ENCODE results near the gene ZNF595. TPM values are rescaled to one million over a fixed set of nuclear protein-coding genes. Genes with fewer than 3 reads are reported as not detected.
A peak's percentile ranks its signal among the peaks of the same experiment; 100 is the strongest.

The ZNF595 gene
- polyA plus RNA-seq, 1 donor (not counting 4 experiments of a cell fraction or from before 2014, with no cell fraction given): 6.6 TPM

DNA sequence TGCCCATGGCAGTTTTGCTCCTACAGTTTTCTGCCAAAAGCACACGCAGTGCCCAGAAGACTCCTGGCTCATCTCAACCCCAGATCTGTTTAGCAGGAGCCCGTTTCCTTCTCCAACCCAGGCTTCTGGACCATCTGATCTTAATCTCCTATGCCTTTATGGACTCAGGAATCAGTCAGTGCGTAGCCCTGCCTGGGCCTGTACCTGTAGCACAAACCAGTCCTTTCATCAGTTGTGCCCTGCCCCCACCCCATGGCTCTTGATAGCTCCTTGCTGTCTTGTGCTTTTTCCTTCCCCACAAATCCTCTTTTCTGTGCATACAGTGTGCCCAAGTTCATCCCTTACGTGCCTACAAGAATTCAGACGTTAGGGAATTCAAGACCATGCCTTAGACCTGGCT lies 72.7 kb downstream of the ZNF595 start:
- H3K4me2 ChIP-seq (ENCODE audit: control insufficient read depth, extremely low read depth, insufficient read depth, low read depth, low read length): peak overlapping the region; percentile 89
- no peaks in the 10 kb centered on the region for H3K9me1 ChIP-seq (ENCODE audit: control insufficient read depth, extremely low read depth, insufficient read depth, low read length)
- H3K27me3 ChIP-seq (ENCODE audit: control insufficient read depth, extremely low read depth, insufficient read depth, low read length): no peaks in the 10 kb centered on the region
- no peaks in the 10 kb centered on the region for H4K20me1 ChIP-seq (ENCODE audit: control insufficient read depth, extremely low read depth, insufficient read depth, low read length)
- H3K79me2 ChIP-seq (ENCODE audit: control insufficient read depth, insufficient read depth, low read length): peaks cover 44% of the 10 kb centered on the region
- FAIRE-seq: no peak
- peak overlapping the region; percentile 79 to 94 (median 93) for H3K4me3 ChIP-seq (ENCODE audit: control insufficient read depth in 2 of 3, extremely low read depth in 1 of 3, insufficient read depth in 2 of 3, low read depth in 1 of 3, low read length in 3 of 3)
- dilution Hi-C loops (cut with MboI; ENCODE audit: extremely low pct_ligation_motif_present, low sequenced_read_pairs): no loop called here
- H3K9me3 ChIP-seq (ENCODE audit: control insufficient read depth, low read depth, low read length): peaks cover 14% of the 10 kb centered on the region
- peaks cover 0 to 19% of the 10 kb centered on the region in 2 experiments for H3K36me3 ChIP-seq (ENCODE audit: control insufficient read depth in 2 of 2, extremely low read depth in 1 of 2, insufficient read depth in 2 of 2, low read length in 2 of 2)
- peak overlapping the region; percentile 22 for H3K27ac ChIP-seq (ENCODE audit: control insufficient read depth, insufficient read depth, low read length)
- H3K4me1 ChIP-seq (ENCODE audit: control insufficient read depth, extremely low read depth, insufficient read depth, low read length): peaks cover 5% of the 10 kb centered on the region
- no peak for DNase-seq (ENCODE audit: low read depth, low spot score)
- peak overlapping the region; percentile 92 for H3K9ac ChIP-seq (ENCODE audit: control insufficient read depth, extremely low read depth, insufficient read depth, low read length)
- peak overlapping the region; percentile 100 for H2AFZ ChIP-seq (ENCODE audit: control insufficient read depth, low read length)
- TF ChIP-seq EZH2 (IDR thresholded peaks at IDR 0.05; ENCODE audit: low read length) (no peak), CTCF (optimal IDR thresholded peaks at IDR 0.05 in 1 of 3, IDR thresholded peaks at IDR 0.05 in 1 of 3, conservative IDR thresholded peaks at IDR 0.05 in 1 of 3; ENCODE audit: extremely low read depth in 1 of 3, insufficient read depth in 2 of 3, low read length in 3 of 3) (no peak)

DNA sequence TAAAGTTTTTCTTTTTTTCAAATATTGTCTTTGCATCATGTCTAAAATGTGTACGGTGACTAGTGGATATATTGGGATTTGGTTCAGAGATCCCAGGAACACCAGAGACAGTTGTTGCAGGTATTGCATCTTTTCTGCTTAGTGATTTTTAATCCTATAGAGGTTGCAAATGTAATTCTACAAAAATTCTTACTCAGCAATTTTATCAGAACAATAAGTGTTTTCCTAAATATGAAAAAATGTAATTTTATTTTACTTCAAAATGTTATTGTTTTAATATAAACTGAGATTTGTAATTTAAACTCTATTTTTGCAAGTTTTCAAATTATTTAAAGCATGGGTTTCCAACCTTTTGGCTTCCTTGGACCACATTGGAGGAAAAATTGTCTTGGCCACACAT lies 79.4 kb downstream of the ZNF595 start:
- TF ChIP-seq CTCF (optimal IDR thresholded peaks at IDR 0.05 in 1 of 3, IDR thresholded peaks at IDR 0.05 in 1 of 3, conservative IDR thresholded peaks at IDR 0.05 in 1 of 3; ENCODE audit: extremely low read depth in 1 of 3, insufficient read depth in 2 of 3, low read length in 3 of 3) (no peak), EZH2 (IDR thresholded peaks at IDR 0.05; ENCODE audit: low read length) (no peak)
- Histone ChIP-seq H3K4me3 (ENCODE audit: control insufficient read depth in 2 of 3, extremely low read depth in 1 of 3, insufficient read depth in 2 of 3, low read depth in 1 of 3, low read length in 3 of 3) (no peak overlapping the region), H3K4me1 (ENCODE audit: control insufficient read depth, extremely low read depth, insufficient read depth, low read length) (no peaks in the 10 kb centered on the region), H3K27ac (ENCODE audit: control insufficient read depth, insufficient read depth, low read length) (no peak overlapping the region), H3K36me3 (ENCODE audit: control insufficient read depth in 2 of 2, extremely low read depth in 1 of 2, insufficient read depth in 2 of 2, low read length in 2 of 2) (peaks cover 15 to 23% of the 10 kb centered on the region in 2 experiments), H3K9me1 (ENCODE audit: control insufficient read depth, extremely low read depth, insufficient read depth, low read length) (no peaks in the 10 kb centered on the region), H4K20me1 (ENCODE audit: control insufficient read depth, extremely low read depth, insufficient read depth, low read length) (no peaks in the 10 kb centered on the region), H2AFZ (ENCODE audit: control insufficient read depth, low read length) (no peak overlapping the region), H3K79me2 (ENCODE audit: control insufficient read depth, insufficient read depth, low read length) (peaks cover 19% of the 10 kb centered on the region), H3K4me2 (ENCODE audit: control insufficient read depth, extremely low read depth, insufficient read depth, low read depth, low read length) (no peak overlapping the region), H3K9ac (ENCODE audit: control insufficient read depth, extremely low read depth, insufficient read depth, low read length) (no peak overlapping the region), H3K9me3 (ENCODE audit: control insufficient read depth, low read depth, low read length) (peaks cover 10% of the 10 kb centered on the region), H3K27me3 (ENCODE audit: control insufficient read depth, extremely low read depth, insufficient read depth, low read length) (no peaks in the 10 kb centered on the region)
- no peak for DNase-seq (ENCODE audit: low read depth, low spot score)
- dilution Hi-C loops (cut with MboI; ENCODE audit: extremely low pct_ligation_motif_present, low sequenced_read_pairs): no loop called here
- no peak for FAIRE-seq

Other genes with a start within 250 kb of the ZNF595 start
- gene ZNF718, start 71.2 kb downstream of the ZNF595 start, polyA plus RNA-seq: 4.0 to 5.0 TPM (median 4.1 TPM) in 3 replicates